ENCODE results near the gene ACAP3.

ACAP3 gene

DNA sequence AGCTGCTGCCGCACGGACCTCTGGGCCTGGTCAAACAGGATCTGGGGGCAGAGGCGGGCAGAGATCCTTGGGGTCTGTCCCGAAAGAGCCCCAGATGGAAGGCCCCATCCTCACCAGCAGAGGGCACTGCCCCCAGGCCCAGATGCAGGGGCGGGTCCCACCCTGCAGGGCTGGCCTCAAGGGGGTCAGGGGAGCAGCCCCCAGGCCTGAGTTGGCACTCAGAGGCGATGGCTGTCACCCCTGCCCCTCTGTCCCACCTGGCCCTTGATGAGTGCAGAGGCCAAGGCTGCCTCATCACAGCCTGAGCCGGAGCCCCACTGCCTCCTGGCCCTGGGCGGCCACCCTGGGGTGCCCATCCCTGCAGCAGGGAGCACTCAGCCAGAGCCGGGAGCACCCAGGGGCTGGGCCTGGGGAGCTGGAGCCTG is 5.7 kb downstream of the ACAP3 start:
- in situ Hi-C loops (cut with MboI; ENCODE audit: low sequenced_read_pairs): no loop called here

DNA sequence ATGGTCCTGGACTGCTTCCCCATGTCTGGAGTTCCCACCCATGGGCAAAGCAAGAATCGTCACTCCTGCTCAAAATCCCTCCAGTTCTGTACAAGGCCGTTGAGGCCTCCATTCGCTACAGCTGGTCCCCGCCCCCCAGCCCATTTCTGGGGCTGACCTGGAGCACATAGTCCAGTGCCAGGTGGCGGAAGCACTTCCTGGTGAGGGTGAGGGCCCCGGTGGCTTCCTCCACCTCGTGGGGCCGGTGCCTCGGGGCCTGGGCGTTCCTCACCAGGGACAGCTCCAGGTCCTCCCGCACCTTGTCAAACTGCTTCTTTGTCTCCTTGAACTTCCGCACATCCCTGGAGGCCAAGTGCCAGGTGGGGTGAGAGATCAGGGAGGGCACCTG is 7.4 kb downstream of the ACAP3 start:
- in situ Hi-C loops (cut with MboI; ENCODE audit: low sequenced_read_pairs): no loop called here

DNA sequence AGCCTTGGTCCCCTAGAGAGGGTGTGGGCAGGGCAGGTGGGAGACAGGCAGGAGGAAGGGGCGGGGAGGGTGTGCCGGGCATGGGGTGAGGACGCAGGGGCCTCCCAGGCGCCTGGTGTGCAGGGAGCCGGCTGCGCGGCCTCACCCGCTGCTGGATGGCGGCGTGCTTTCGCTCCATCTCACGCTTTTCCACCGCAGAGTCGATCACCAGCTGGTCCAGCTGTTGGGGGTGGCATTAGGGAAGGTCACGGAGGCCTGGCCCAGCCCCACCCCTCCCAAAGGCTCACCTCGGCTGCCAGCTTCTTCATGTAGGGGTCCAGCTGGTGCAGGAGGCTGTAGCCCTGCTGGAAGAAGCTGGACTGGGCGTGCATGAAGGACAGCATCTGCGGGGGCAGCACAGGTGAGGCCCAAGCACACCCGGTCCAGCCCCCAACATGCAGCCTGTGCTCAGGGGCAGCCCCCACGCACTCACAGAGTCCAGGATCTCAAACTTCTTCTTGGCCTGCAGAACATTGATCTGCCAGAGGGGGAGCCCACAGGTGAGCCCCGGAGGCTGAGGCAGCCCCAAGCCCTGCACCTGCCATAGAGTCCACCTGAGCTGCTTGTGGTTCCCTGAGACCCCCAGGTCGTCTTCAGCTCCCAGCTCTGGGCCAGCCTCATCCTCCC is 7.9 kb downstream of the ACAP3 start:
- in situ Hi-C loops (cut with MboI; ENCODE audit: low sequenced_read_pairs): no loop called here

GRCh38 chr1:1298861-1299685 is 8.7 kb downstream of the ACAP3 start:
- in situ Hi-C loops (cut with MboI; ENCODE audit: low sequenced_read_pairs): no loop called here

DNA sequence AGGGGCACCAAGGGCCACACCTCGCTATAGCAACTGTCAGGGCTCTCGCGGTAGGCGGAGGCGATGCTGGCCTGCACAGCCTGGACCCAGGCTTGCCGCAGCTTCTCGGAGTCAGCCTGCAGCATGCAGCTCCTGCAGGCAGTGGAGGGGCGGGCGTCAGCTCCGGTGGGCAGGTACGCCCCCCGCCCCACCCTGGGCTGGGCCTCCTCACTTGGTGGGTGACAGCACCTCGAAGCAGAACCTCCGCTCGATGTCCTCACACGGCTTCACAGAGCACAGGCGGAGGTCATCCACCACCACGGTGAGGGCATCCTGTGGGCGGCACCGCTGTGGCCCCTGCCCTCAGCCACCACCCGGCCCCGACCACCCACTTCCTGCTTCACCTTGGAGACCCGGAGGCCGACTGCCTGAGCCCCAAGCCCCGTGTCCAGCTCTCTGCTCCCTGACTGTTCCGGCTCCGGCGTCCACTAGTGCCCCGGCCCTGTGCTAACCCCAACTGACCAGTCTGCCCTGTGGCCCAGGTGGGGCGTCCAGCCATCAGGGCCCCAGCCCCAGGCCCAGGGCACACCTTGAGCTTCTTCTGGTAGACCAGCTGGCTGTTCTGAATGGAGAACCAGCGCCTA is 9.8 kb downstream of the ACAP3 start:
- in situ Hi-C loops (cut with MboI; ENCODE audit: low sequenced_read_pairs): no loop called here

- in situ Hi-C loops (cut with MboI; ENCODE audit: low sequenced_read_pairs): no loop called here
Observed at GRCh38 chr1:1296070-1297061, 11.4 kb downstream of the ACAP3 start.

DNA sequence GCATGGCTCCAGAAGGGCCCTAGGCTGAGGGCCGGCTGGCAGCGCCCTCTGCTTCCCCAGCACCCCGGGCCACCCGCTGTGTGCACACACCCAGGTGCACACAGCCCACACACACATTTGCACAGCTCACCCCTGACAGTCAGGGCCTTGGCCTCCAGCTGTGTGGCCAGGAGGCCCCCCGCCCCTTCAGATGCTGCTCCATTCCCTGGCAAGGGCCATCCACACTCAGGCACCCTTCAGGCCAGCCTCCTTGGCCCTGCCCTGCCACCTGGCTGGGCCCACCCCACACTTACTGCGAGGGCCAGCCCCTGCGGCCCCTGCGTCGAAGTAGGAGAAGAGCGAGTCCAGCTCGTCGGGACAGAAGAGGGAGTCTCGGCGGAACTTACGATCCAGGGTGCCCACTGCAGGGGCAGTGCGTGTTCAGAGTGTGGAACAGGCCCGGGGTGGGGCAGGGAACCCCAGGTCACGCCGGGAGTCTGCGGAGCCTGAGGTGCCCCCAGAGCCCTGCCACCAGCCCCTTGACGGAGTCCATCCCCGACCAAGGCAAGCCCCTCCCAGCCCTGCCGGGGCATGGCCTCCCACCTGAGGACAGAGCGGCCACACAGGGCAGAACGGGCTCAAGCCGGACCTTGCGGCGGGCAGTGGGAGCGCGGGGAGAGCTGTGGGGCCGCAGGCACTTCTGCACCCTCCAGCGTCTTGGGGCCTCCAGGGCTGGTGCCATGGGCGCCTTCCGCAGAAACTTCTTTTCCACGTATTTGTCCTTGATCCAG is 12.4 kb downstream of the ACAP3 start:
- in situ Hi-C loops (cut with MboI; ENCODE audit: low sequenced_read_pairs): no loop called here

GRCh38 chr1:1294250-1294890 is 13.4 kb downstream of the ACAP3 start:
- in situ Hi-C loops (cut with MboI; ENCODE audit: low sequenced_read_pairs): no loop called here

- in situ Hi-C loops (cut with MboI; ENCODE audit: low sequenced_read_pairs): no loop called here
Observed at GRCh38 chr1:1293263-1294249, 14.2 kb downstream of the ACAP3 start.

GRCh38 chr1:1292851-1293250 is 14.9 kb downstream of the ACAP3 start:
- in situ Hi-C loops (cut with MboI; ENCODE audit: low sequenced_read_pairs): no loop called here

- in situ Hi-C loops (cut with MboI; ENCODE audit: low sequenced_read_pairs): no loop called here
Observed at GRCh38 chr1:1292442-1292779, 15.3 kb downstream of the ACAP3 start.

GRCh38 chr1:1291548-1292441 is 15.9 kb downstream of the ACAP3 start:
- in situ Hi-C loops (cut with MboI; ENCODE audit: low sequenced_read_pairs): no loop called here

DNA sequence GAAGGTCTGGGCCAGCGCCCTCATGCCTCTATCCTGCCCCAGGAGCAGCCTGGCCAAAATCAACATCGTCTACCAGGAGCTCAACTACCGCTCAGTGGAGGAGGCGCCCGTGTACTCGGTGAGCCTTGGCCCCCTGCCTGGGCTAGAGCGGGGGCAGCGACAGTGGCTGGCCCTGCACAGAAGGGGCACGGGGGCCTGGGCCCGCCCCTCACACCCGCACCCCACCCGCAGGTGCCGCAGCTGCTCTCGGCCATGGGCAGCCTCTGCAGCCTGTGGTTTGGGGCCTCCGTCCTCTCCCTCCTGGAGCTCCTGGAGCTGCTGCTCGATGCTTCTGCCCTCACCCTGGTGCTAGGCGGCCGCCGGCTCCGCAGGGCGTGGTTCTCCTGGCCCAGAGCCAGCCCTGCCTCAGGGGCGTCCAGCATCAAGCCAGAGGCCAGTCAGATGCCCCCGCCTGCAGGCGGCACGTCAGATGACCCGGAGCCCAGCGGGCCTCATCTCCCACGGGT is 16.7 kb downstream of the ACAP3 start:
- in situ Hi-C loops (cut with MboI; ENCODE audit: low sequenced_read_pairs): no loop called here

DNA sequence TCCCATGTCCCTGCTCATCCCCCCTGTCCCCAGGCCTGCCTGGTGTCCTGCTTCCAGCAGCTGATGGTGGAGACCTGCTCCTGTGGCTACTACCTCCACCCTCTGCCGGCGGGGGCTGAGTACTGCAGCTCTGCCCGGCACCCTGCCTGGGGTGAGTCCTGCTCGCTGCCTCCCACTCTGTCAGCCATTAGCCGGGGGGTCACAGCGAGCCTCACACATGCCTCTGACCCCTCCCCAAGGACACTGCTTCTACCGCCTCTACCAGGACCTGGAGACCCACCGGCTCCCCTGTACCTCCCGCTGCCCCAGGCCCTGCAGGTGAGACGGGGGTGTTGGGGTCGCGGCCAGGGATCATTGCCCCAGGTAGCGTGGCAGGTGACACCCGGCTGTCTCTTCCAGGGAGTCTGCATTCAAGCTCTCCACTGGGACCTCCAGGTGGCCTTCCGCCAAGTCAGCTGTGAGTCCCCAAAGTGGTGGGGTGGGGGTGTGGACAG is 17.4 kb downstream of the ACAP3 start:
- in situ Hi-C loops (cut with MboI; ENCODE audit: low sequenced_read_pairs): no loop called here

GRCh38 chr1:1287288-1288110 is 20.2 kb downstream of the ACAP3 start:
- in situ Hi-C loops (cut with MboI; ENCODE audit: low sequenced_read_pairs): no loop called here
